Stomach (tissue), 4 donors: ENCODE data around the gene MYO1B.

Source experiments
- EP300 ChIP-seq: sonication (generic); formaldehyde crosslinking; IDR thresholded peaks from one replicate; pipeline ENCODE4 v1.6.1; 2017; ENCODE audit warnings: antibody characterized with exemption
- POLR2A ChIP-seq, 4 donors: fragments of 450-650 bp; IDR thresholded peaks; one replicate each; pipeline ENCODE4 v1.6.1; 2016; ENCODE audit warnings: antibody characterized with exemption in 4 of 4, control low read depth in 2 of 4, mild to moderate bottlenecking in 1 of 4, moderate library complexity in 1 of 4
- POLR2AphosphoS5 ChIP-seq, 3 donors: sonication (generic); formaldehyde crosslinking; IDR thresholded peaks; one replicate each; pipeline ENCODE4 v1.6.1; 2016; ENCODE audit warnings: antibody characterized with exemption in 3 of 3
- TF ChIP-seq, protein P1 (sequence below), 7 experiments: fragments of 450-650 bp in 4 of 7; fragments of 200-600 bp in 3 of 7; sonication (generic) in 3 of 7; IDR thresholded peaks; one replicate each; pipeline ENCODE4 v1.5.1; 2016 to 2019; ENCODE audit warnings: antibody characterized with exemption in 7 of 7, control low read depth in 2 of 7, mild to moderate bottlenecking in 1 of 7

DNA sequence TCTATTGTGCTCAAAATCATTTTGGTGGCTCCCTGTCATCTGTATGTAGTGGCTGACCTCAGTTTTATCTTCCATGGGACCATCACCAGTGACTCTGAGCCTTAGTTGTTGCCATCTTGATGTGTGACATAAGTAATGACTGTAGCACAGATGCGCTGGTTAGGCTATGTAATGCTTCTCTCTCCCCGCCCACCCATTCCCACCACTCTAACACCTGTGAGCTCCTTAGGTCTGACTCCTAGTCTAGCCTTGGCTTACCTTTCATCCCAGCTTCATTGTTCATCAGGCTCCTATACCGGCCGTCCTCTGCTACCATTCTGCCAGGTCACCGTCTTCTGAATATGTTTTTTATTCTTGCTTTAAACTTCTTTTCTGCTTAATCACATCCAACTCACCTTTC is 17.2 kb downstream of the MYO1B start:
- TF ChIP-seq, protein P1, sequence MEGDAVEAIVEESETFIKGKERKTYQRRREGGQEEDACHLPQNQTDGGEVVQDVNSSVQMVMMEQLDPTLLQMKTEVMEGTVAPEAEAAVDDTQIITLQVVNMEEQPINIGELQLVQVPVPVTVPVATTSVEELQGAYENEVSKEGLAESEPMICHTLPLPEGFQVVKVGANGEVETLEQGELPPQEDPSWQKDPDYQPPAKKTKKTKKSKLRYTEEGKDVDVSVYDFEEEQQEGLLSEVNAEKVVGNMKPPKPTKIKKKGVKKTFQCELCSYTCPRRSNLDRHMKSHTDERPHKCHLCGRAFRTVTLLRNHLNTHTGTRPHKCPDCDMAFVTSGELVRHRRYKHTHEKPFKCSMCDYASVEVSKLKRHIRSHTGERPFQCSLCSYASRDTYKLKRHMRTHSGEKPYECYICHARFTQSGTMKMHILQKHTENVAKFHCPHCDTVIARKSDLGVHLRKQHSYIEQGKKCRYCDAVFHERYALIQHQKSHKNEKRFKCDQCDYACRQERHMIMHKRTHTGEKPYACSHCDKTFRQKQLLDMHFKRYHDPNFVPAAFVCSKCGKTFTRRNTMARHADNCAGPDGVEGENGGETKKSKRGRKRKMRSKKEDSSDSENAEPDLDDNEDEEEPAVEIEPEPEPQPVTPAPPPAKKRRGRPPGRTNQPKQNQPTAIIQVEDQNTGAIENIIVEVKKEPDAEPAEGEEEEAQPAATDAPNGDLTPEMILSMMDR (IDR thresholded peaks at IDR 0.05) = no peak
- TF ChIP-seq POLR2A (IDR thresholded peaks at IDR 0.05) (no peak), POLR2AphosphoS5 (IDR thresholded peaks at IDR 0.05) (no peak), EP300 (no peak)
